WTC11 (cell line): ENCODE data around the gene CARMIL1.

Source experiments
- JAZF1 ChIP-seq: fragments of 250-450 bp; sonication (Bioruptor Pico); IDR thresholded peaks from 2 replicates; pipeline ENCODE4 v1.9.0; 2021; ENCODE audit warnings: moderate library complexity, mild to moderate bottlenecking, inconsistent platforms
- SOX15 ChIP-seq: fragments of 250-450 bp; sonication (Bioruptor Pico); IDR thresholded peaks from 2 replicates; pipeline ENCODE4 v1.9.0; 2021; ENCODE audit warnings: mild to moderate bottlenecking
- ZNF219 ChIP-seq: sonication (generic); formaldehyde crosslinking; IDR thresholded peaks from 2 replicates; pipeline ENCODE4 v1.8.0; 2023; ENCODE audit warnings: missing genetic modification reagents, mild to moderate bottlenecking, borderline replicate concordance
- ZNF263 ChIP-seq: sonication (generic); formaldehyde crosslinking; IDR thresholded peaks from 2 replicates; pipeline ENCODE4 v1.8.1; 2022; ENCODE audit warnings: low read depth, mild to moderate bottlenecking, moderate library complexity, missing genetic modification reagents
- TF ChIP-seq, protein P1 (sequence below): sonication (generic); formaldehyde crosslinking; IDR thresholded peaks from 2 replicates; pipeline ENCODE4 v1.8.1; 2023; ENCODE audit warnings: mild to moderate bottlenecking, missing genetic modification reagents
- TF ChIP-seq, protein P2 (sequence below): fragments of 200-600 bp; IDR thresholded peaks from 2 replicates; pipeline ENCODE4 v1.8.0; 2022; ENCODE audit warnings: antibody characterized with exemption
- TF ChIP-seq, protein P3 (sequence below): fragments of 250-450 bp; sonication (Bioruptor Pico); IDR thresholded peaks from 2 replicates; pipeline ENCODE4 v1.9.0; 2021; ENCODE audit warnings: mild to moderate bottlenecking, borderline replicate concordance

DNA sequence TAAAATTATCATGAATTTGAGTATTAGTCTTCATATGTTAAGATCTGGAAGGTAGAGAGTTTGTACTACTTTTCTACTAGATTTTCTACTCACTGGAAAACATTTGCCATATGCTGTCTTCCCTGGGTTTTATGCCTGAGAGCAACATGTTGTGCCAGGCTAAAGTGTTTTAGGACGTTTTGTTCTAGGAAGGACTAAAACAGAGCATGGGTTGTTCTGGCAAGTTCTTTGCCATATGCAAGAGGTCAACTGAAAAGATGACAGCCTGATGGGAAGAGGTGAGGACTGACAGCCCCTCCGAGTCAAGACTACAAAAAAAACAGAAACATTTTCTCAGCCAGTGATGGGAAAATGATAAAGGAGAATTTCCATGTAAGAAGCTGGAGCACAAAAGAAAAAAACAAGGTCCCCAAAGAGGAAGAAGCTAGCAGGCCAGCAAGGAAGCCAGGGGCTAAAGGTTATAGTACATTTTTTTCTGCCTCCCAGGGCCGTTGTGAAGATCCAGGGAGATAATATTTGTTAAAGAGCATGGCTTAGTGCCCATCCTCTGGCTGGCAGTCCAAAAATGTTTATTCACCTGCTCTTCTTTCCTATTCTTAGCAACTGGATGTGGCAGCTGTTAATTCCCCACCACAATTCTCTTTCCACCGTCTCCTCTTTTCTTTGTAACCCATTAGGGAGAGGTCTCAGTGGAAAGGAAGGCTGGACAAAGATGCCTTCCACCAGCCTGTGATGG is 380.6 kb downstream of the CARMIL1 start:
- TF ChIP-seq SOX15 (CRISPR knock-in tag) (no peak), ZNF219 (no peak), JAZF1 (CRISPR knock-in tag) (no peak), ZNF263 (CRISPR knock-in tag) (no peak)
- TF ChIP-seq, protein P1, sequence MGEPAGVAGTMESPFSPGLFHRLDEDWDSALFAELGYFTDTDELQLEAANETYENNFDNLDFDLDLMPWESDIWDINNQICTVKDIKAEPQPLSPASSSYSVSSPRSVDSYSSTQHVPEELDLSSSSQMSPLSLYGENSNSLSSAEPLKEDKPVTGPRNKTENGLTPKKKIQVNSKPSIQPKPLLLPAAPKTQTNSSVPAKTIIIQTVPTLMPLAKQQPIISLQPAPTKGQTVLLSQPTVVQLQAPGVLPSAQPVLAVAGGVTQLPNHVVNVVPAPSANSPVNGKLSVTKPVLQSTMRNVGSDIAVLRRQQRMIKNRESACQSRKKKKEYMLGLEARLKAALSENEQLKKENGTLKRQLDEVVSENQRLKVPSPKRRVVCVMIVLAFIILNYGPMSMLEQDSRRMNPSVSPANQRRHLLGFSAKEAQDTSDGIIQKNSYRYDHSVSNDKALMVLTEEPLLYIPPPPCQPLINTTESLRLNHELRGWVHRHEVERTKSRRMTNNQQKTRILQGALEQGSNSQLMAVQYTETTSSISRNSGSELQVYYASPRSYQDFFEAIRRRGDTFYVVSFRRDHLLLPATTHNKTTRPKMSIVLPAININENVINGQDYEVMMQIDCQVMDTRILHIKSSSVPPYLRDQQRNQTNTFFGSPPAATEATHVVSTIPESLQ: no peak
- TF ChIP-seq, protein P2, sequence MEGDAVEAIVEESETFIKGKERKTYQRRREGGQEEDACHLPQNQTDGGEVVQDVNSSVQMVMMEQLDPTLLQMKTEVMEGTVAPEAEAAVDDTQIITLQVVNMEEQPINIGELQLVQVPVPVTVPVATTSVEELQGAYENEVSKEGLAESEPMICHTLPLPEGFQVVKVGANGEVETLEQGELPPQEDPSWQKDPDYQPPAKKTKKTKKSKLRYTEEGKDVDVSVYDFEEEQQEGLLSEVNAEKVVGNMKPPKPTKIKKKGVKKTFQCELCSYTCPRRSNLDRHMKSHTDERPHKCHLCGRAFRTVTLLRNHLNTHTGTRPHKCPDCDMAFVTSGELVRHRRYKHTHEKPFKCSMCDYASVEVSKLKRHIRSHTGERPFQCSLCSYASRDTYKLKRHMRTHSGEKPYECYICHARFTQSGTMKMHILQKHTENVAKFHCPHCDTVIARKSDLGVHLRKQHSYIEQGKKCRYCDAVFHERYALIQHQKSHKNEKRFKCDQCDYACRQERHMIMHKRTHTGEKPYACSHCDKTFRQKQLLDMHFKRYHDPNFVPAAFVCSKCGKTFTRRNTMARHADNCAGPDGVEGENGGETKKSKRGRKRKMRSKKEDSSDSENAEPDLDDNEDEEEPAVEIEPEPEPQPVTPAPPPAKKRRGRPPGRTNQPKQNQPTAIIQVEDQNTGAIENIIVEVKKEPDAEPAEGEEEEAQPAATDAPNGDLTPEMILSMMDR: no peak
- TF ChIP-seq, protein P3, sequence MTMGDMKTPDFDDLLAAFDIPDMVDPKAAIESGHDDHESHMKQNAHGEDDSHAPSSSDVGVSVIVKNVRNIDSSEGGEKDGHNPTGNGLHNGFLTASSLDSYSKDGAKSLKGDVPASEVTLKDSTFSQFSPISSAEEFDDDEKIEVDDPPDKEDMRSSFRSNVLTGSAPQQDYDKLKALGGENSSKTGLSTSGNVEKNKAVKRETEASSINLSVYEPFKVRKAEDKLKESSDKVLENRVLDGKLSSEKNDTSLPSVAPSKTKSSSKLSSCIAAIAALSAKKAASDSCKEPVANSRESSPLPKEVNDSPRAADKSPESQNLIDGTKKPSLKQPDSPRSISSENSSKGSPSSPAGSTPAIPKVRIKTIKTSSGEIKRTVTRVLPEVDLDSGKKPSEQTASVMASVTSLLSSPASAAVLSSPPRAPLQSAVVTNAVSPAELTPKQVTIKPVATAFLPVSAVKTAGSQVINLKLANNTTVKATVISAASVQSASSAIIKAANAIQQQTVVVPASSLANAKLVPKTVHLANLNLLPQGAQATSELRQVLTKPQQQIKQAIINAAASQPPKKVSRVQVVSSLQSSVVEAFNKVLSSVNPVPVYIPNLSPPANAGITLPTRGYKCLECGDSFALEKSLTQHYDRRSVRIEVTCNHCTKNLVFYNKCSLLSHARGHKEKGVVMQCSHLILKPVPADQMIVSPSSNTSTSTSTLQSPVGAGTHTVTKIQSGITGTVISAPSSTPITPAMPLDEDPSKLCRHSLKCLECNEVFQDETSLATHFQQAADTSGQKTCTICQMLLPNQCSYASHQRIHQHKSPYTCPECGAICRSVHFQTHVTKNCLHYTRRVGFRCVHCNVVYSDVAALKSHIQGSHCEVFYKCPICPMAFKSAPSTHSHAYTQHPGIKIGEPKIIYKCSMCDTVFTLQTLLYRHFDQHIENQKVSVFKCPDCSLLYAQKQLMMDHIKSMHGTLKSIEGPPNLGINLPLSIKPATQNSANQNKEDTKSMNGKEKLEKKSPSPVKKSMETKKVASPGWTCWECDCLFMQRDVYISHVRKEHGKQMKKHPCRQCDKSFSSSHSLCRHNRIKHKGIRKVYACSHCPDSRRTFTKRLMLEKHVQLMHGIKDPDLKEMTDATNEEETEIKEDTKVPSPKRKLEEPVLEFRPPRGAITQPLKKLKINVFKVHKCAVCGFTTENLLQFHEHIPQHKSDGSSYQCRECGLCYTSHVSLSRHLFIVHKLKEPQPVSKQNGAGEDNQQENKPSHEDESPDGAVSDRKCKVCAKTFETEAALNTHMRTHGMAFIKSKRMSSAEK (CRISPR knock-in tag): no peak
